ENCODE data around the gene UBE2S.

- TF ChIP-seq POLR2A (IDR thresholded peaks at IDR 0.05) (peak in 1 of 2 donors; percentile 12), CTCF (IDR thresholded peaks at IDR 0.05) (no peak)
Observed at GRCh38 chr19:55407800-55408532, 378 bp upstream of the UBE2S start.
